HepG2 (cell line): ENCODE data around the gene ERBB4. TPM values are rescaled to one million over a fixed set of nuclear protein-coding genes. Genes with fewer than 3 reads are reported as not detected.

Experiments used
- ASH2L ChIP-seq: fragments of 300-600, 200-600 bp; sonication (generic); IDR thresholded peaks from 2 replicates; pipeline ENCODE4 v1.7.0; 2017; ENCODE audit warnings: low read depth, mild to moderate bottlenecking, moderate library complexity, mixed read lengths, low read length; ENCODE audit not compliant: insufficient read length
- ATF1 ChIP-seq: IDR thresholded peaks from 2 replicates; pipeline ENCODE4 v1.6.1; 2016; ENCODE audit warnings: mild to moderate bottlenecking, control low read depth
- ATM ChIP-seq: fragments of 450-650 bp; IDR thresholded peaks from 2 replicates; pipeline ENCODE4 v1.7.1; 2017; ENCODE audit warnings: mild to moderate bottlenecking, borderline replicate concordance
- CREM ChIP-seq, 2 experiments: sonication (generic) in 1 of 2; formaldehyde crosslinking in 1 of 2; IDR thresholded peaks; 2 replicates each; pipeline versions ENCODE4 v1.4.0 to v1.6.1; 2016 to 2020; ENCODE audit warnings: antibody characterized with exemption in 1 of 2, mild to moderate bottlenecking in 1 of 2, missing genetic modification reagents in 1 of 2
- FOXA3 ChIP-seq: IDR thresholded peaks from 2 replicates; pipeline ENCODE4 v1.6.1; 2016; ENCODE audit warnings: missing genetic modification reagents, missing compliant biosample characterization
- FOXP1 ChIP-seq, 2 experiments: fragments of 450-650 bp in 1 of 2; IDR thresholded peaks; 2 replicates each; pipeline ENCODE4 v1.6.1; 2017 to 2018; ENCODE audit warnings: antibody characterized with exemption in 1 of 2
- IKZF1 ChIP-seq: fragments of 450-650 bp; IDR thresholded peaks from 2 replicates; pipeline ENCODE4 v1.7.1; 2016
- KDM1A ChIP-seq: IDR thresholded peaks from 2 replicates; pipeline ENCODE4 v1.6.1; 2016; ENCODE audit warnings: missing compliant biosample characterization
- NFE2 ChIP-seq: sonication (generic); formaldehyde crosslinking; IDR thresholded peaks from 2 replicates; pipeline ENCODE4 v1.4.0; 2020; ENCODE audit warnings: missing genetic modification reagents
- POLR2A ChIP-seq, 2 experiments: IDR thresholded peaks; 2 replicates each; pipeline ENCODE4 v1.6.1; 2011; ENCODE audit warnings: low read depth in 2 of 2, low read length in 2 of 2, mild to moderate bottlenecking in 1 of 2, moderate library complexity in 1 of 2; ENCODE audit not compliant: insufficient read depth in 1 of 2
- PRMT3 ChIP-seq: sonication (generic); formaldehyde crosslinking; IDR thresholded peaks from 2 replicates; pipeline ENCODE4 v1.8.1; 2022; ENCODE audit warnings: low read depth, mild to moderate bottlenecking, moderate library complexity, missing genetic modification reagents, borderline replicate concordance
- SMYD3 ChIP-seq: sonication (generic); formaldehyde crosslinking; IDR thresholded peaks from 2 replicates; pipeline ENCODE4 v1.8.1; 2023; ENCODE audit warnings: mild to moderate bottlenecking, missing genetic modification reagents
- SOX5 ChIP-seq: IDR thresholded peaks from 2 replicates; pipeline ENCODE4 v1.6.1; 2016; ENCODE audit warnings: borderline replicate concordance
- SP1 ChIP-seq, 2 experiments: fragments of 450-650 bp in 1 of 2; sonication (generic) in 1 of 2; formaldehyde crosslinking in 1 of 2; IDR thresholded peaks; 2 replicates each; pipeline versions ENCODE4 v1.4.0 to v1.6.1; 2016 to 2020; ENCODE audit warnings: missing genetic modification reagents in 1 of 2
- TP53 ChIP-seq: sonication (generic); formaldehyde crosslinking; conservative IDR thresholded peaks from 2 replicates; pipeline ENCODE4 v1.4.0; 2020; ENCODE audit warnings: missing genetic modification reagents
- ZNF552 ChIP-seq: sonication (generic); formaldehyde crosslinking; IDR thresholded peaks from 2 replicates; pipeline ENCODE4 v1.9.0; 2022; ENCODE audit warnings: missing genetic modification reagents, mild to moderate bottlenecking, borderline replicate concordance
- ZNF713 ChIP-seq: sonication (generic); formaldehyde crosslinking; IDR thresholded peaks from 2 replicates; pipeline ENCODE4 v1.4.0; 2020; ENCODE audit warnings: mild to moderate bottlenecking, missing genetic modification reagents
- polyA plus RNA-seq, 8 experiments: library from polyadenylated mRNA; depleted of rRNA in 3 of 8; stranded (reverse) in 7 of 8; unstranded in 1 of 8; fragments of >200 nt; fragmentation: Illumina TruSeq in 4 of 8; extraction: Trizol in 4 of 8; gene quantifications; 2 replicates each; pipeline versions ENCODE4 v1.2.1 to v1.2.3, GENCODE V29; 2011 to 2016; ENCODE audit warnings: low read depth in 4 of 8, missing spikeins in 1 of 8, mixed read lengths in 1 of 8; ENCODE audit not compliant: insufficient read depth in 1 of 8
- total RNA-seq, 5 experiments: library from RNA; depleted of rRNA; stranded (reverse); fragments of >200 nt; fragmentation: Illumina TruSeq; extraction: Trizol; gene quantifications; 2 replicates each; pipeline ENCODE4 v1.2.3, GENCODE V29; 2016; ENCODE audit warnings: low read depth in 1 of 5
- TF ChIP-seq, protein P1 (sequence below): sonication (generic); formaldehyde crosslinking; conservative IDR thresholded peaks from 2 replicates; pipeline ENCODE4 v1.4.0; 2020; ENCODE audit warnings: missing genetic modification reagents
- TF ChIP-seq, protein P2 (sequence below): sonication (generic); formaldehyde crosslinking; conservative IDR thresholded peaks from 2 replicates; pipeline ENCODE4 v1.4.0; 2020; ENCODE audit warnings: mild to moderate bottlenecking, missing genetic modification reagents, moderate library complexity
- TF ChIP-seq, protein P3 (sequence below): sonication (generic); formaldehyde crosslinking; IDR thresholded peaks from 2 replicates; pipeline ENCODE4 v1.5.1; 2020; ENCODE audit warnings: mild to moderate bottlenecking, missing genetic modification reagents, moderate library complexity
- TF ChIP-seq, protein P4 (sequence below): IDR thresholded peaks from 2 replicates; pipeline ENCODE4 v1.6.1; 2016; ENCODE audit warnings: low read depth, control low read depth

Gene ERBB4
- total and polyA plus RNA-seq, 2 of the 13 experiments (the other 11 are each of a cell fraction or from before 2014, with no cell fraction given) = not detected

DNA sequence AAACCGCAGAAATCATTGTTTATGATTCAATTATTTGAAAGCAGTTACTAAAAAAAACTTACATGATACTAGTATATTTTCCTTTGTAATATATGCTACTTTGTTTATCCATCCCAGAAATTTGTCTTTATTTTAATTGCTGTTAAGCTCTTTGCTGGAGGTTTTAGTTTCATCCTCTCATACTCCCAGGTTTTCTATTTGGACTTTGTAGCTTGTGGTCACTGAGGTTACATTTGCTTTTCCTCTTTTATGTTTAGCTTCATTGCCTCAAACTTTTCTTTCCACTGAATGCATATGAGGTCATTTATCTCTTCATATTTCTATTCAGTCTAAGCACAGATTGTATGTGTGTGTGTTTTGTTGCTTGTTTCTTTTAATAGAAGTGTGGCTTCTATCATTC lies 89.9 kb downstream of the ERBB4 start (continued):
- TF ChIP-seq ASH2L = peak; percentile 64
- TF ChIP-seq, protein P1, sequence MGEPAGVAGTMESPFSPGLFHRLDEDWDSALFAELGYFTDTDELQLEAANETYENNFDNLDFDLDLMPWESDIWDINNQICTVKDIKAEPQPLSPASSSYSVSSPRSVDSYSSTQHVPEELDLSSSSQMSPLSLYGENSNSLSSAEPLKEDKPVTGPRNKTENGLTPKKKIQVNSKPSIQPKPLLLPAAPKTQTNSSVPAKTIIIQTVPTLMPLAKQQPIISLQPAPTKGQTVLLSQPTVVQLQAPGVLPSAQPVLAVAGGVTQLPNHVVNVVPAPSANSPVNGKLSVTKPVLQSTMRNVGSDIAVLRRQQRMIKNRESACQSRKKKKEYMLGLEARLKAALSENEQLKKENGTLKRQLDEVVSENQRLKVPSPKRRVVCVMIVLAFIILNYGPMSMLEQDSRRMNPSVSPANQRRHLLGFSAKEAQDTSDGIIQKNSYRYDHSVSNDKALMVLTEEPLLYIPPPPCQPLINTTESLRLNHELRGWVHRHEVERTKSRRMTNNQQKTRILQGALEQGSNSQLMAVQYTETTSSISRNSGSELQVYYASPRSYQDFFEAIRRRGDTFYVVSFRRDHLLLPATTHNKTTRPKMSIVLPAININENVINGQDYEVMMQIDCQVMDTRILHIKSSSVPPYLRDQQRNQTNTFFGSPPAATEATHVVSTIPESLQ = no peak
- peak; percentile 70; the same call in 1 of the 2 replicates for TF ChIP-seq SOX5
- no peak for TF ChIP-seq FOXP1 (IDR thresholded peaks at IDR 0.05)
- no peak for TF ChIP-seq FOXP1 (CRISPR knock-in tag; IDR thresholded peaks at IDR 0.05)
- TF ChIP-seq ZNF552 (CRISPR knock-in tag) = no peak
- no peak for TF ChIP-seq ATM
- no peak for TF ChIP-seq KDM1A (CRISPR knock-in tag)
- no peak for TF ChIP-seq POLR2A (IDR thresholded peaks at IDR 0.05; ENCODE audit: insufficient read depth in 1 of 2, low read depth in 2 of 2, low read length in 2 of 2)
- TF ChIP-seq, protein P2, sequence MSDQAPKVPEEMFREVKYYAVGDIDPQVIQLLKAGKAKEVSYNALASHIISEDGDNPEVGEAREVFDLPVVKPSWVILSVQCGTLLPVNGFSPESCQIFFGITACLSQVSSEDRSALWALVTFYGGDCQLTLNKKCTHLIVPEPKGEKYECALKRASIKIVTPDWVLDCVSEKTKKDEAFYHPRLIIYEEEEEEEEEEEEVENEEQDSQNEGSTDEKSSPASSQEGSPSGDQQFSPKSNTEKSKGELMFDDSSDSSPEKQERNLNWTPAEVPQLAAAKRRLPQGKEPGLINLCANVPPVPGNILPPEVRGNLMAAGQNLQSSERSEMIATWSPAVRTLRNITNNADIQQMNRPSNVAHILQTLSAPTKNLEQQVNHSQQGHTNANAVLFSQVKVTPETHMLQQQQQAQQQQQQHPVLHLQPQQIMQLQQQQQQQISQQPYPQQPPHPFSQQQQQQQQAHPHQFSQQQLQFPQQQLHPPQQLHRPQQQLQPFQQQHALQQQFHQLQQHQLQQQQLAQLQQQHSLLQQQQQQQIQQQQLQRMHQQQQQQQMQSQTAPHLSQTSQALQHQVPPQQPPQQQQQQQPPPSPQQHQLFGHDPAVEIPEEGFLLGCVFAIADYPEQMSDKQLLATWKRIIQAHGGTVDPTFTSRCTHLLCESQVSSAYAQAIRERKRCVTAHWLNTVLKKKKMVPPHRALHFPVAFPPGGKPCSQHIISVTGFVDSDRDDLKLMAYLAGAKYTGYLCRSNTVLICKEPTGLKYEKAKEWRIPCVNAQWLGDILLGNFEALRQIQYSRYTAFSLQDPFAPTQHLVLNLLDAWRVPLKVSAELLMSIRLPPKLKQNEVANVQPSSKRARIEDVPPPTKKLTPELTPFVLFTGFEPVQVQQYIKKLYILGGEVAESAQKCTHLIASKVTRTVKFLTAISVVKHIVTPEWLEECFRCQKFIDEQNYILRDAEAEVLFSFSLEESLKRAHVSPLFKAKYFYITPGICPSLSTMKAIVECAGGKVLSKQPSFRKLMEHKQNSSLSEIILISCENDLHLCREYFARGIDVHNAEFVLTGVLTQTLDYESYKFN = peak; percentile 25; the same call in 1 of the 2 replicates
- TF ChIP-seq TP53 = no peak
- no peak for TF ChIP-seq ATF1 (CRISPR knock-in tag)
- no peak for TF ChIP-seq SMYD3 (CRISPR knock-in tag)
- TF ChIP-seq IKZF1 = no peak
- TF ChIP-seq NFE2 (CRISPR knock-in tag) = no peak
- TF ChIP-seq CREM (IDR thresholded peaks at IDR 0.05) = no peak
- no peak for TF ChIP-seq CREM (CRISPR knock-in tag; IDR thresholded peaks at IDR 0.05)
- no peak for TF ChIP-seq ZNF713
- TF ChIP-seq FOXA3 (CRISPR knock-in tag) = 0 out of 2 replicates have a peak, but pooled peaks have one; percentile 11
- no peak for TF ChIP-seq SP1 (IDR thresholded peaks at IDR 0.05)
- no peak for TF ChIP-seq SP1 (CRISPR knock-in tag; IDR thresholded peaks at IDR 0.05)
- TF ChIP-seq, protein P3, sequence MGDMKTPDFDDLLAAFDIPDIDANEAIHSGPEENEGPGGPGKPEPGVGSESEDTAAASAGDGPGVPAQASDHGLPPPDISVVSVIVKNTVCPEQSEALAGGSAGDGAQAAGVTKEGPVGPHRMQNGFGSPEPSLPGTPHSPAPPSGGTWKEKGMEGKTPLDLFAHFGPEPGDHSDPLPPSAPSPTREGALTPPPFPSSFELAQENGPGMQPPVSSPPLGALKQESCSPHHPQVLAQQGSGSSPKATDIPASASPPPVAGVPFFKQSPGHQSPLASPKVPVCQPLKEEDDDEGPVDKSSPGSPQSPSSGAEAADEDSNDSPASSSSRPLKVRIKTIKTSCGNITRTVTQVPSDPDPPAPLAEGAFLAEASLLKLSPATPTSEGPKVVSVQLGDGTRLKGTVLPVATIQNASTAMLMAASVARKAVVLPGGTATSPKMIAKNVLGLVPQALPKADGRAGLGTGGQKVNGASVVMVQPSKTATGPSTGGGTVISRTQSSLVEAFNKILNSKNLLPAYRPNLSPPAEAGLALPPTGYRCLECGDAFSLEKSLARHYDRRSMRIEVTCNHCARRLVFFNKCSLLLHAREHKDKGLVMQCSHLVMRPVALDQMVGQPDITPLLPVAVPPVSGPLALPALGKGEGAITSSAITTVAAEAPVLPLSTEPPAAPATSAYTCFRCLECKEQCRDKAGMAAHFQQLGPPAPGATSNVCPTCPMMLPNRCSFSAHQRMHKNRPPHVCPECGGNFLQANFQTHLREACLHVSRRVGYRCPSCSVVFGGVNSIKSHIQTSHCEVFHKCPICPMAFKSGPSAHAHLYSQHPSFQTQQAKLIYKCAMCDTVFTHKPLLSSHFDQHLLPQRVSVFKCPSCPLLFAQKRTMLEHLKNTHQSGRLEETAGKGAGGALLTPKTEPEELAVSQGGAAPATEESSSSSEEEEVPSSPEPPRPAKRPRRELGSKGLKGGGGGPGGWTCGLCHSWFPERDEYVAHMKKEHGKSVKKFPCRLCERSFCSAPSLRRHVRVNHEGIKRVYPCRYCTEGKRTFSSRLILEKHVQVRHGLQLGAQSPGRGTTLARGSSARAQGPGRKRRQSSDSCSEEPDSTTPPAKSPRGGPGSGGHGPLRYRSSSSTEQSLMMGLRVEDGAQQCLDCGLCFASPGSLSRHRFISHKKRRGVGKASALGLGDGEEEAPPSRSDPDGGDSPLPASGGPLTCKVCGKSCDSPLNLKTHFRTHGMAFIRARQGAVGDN (CRISPR knock-in tag) = no peak
- TF ChIP-seq PRMT3 (CRISPR knock-in tag) = no peak
- TF ChIP-seq, protein P4, sequence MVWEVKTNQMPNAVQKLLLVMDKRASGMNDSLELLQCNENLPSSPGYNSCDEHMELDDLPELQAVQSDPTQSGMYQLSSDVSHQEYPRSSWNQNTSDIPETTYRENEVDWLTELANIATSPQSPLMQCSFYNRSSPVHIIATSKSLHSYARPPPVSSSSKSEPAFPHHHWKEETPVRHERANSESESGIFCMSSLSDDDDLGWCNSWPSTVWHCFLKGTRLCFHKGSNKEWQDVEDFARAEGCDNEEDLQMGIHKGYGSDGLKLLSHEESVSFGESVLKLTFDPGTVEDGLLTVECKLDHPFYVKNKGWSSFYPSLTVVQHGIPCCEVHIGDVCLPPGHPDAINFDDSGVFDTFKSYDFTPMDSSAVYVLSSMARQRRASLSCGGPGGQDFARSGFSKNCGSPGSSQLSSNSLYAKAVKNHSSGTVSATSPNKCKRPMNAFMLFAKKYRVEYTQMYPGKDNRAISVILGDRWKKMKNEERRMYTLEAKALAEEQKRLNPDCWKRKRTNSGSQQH (CRISPR knock-in tag) = no peak
